Ovary (tissue), 9 donors: ENCODE results near the gene ISX. TPM values are rescaled to one million over a fixed set of nuclear protein-coding genes. Genes with fewer than 3 reads are reported as not detected.

Experiments used
- DNase-seq, 5 donors: peaks; one replicate each; pipeline ENCODE4 v3.0.0-alpha.2; 2019 to 2020
- H3K27ac ChIP-seq, 2 donors: fragments of 200-600 bp; one replicate each; pipeline versions ENCODE4 v1.5.1 to v1.8.0; 2019 to 2022
- H3K27me3 ChIP-seq: fragments of 200-600 bp; one replicate; pipeline ENCODE4 v1.8.0; 2022
- H3K36me3 ChIP-seq: fragments of 200-600 bp; sonication (generic); one replicate; pipeline ENCODE4 v1.5.1; 2019
- H3K4me1 ChIP-seq: one replicate; pipeline ENCODE4 v1.8.1; 2013; ENCODE audit warnings: mild to moderate bottlenecking, moderate library complexity; ENCODE audit not compliant: insufficient read depth
- H3K4me3 ChIP-seq: fragments of 200-600 bp; sonication (generic); one replicate; pipeline ENCODE4 v1.5.1; 2017
- H3K9me3 ChIP-seq, 2 donors: fragments of 200-600 bp in 1 of 2; sonication (generic) in 1 of 2; one replicate each; pipeline versions ENCODE4 v1.5.1 to v1.8.1; 2013 to 2019; ENCODE audit warnings: mild to moderate bottlenecking in 1 of 2, moderate library complexity in 1 of 2
- CTCF ChIP-seq, 3 donors: fragments of 450-650 bp in 2 of 3; fragments of 200-600 bp in 1 of 3; IDR thresholded peaks; one replicate each; pipeline versions ENCODE4 v1.5.1 to v1.8.0; 2016 to 2022; ENCODE audit warnings: antibody characterized with exemption in 3 of 3, mild to moderate bottlenecking in 1 of 3
- EP300 ChIP-seq: sonication (generic); formaldehyde crosslinking; IDR thresholded peaks from one replicate; pipeline ENCODE4 v1.6.1; 2017; ENCODE audit warnings: antibody characterized with exemption
- POLR2A ChIP-seq: fragments of 450-650 bp; IDR thresholded peaks from one replicate; pipeline ENCODE4 v1.6.1; 2017; ENCODE audit warnings: antibody characterized with exemption, mild to moderate bottlenecking, moderate library complexity
- WGBS, 3 donors: extraction: QIAGEN DNeasy Blood & Tissue Kit in 1 of 3; methylation state at CpG; one replicate each; pipeline versions ENCODE4 v1.1.5 to v1.1.7; 2013 to 2017; 5-methylcytosine and 5-hydroxymethylcytosine counted together
- intact Hi-C, 4 donors: fragments of 100-400 bp; cut with DNase I; formaldehyde crosslinking; loops; one replicate each; pipeline versions ENCODE4 v1.11.0 to v1.15.1; 2022 to 2023
- polyA plus RNA-seq, 2 donors: library from polyadenylated mRNA; stranded (reverse); fragments of 200-250 nt in 1 of 2; fragments of 350-450 nt in 1 of 2; fragmentation: Illumina TruSeq in 1 of 2; extraction: RNeasy Lipid Tissue Mini Kit (QIAGEN cat#74804) in 1 of 2; gene quantifications; one replicate each; pipeline ENCODE4 v1.2.3, GENCODE V29; 2013 to 2014
- total RNA-seq, 7 donors: library from RNA; depleted of rRNA in 2 of 7; stranded (reverse); fragments of >200 nt in 2 of 7; fragmentation: NEBNext Ultra II Directional in 3 of 7; extraction: Animal tissue kit (Norgen Biotek cat#: 25700) in 3 of 7; gene quantifications; one replicate each; pipeline versions ENCODE4 v1.1.0 to v1.2.4, GENCODE V29; 2016 to 2023
- donor health status: DM: no; HTN: no; CAD: no; lungs with moderate emphysema.
- donor health status: DM: no; HTN: no; CAD: no.
- donor health status: Bipolar disorder and iron deficiency.
- donor health status: DM: yes; HTN: yes; CAD: no.
- donor health status: DM: no; HTN: no; CAD: no.
- donor health status: DM: yes; HTN: yes; CAD: no.

Gene ISX
- total and polyA plus RNA-seq, 9 donors, result 0.12 TPM; not detected in 8

GRCh38 chr22:35119494-35119893 is 53.5 kb downstream of the ISX start:
- no peak for DNase-seq
- no peaks in the 10 kb centered on the region for H3K36me3 ChIP-seq
- intact Hi-C loops, result no loop called here

GRCh38 chr22:35124691-35125219 is 58.8 kb downstream of the ISX start:
- Histone ChIP-seq H3K27ac (no peak overlapping the region), H3K36me3 (no peaks in the 10 kb centered on the region), H3K9me3 (no peaks in the 10 kb centered on the region), H3K4me3 (no peak overlapping the region), H3K4me1 (no peaks in the 10 kb centered on the region), H3K27me3 (no peaks in the 10 kb centered on the region)
- DNase-seq, result no peak
- TF ChIP-seq EP300 (no peak), POLR2A (no peak), CTCF (IDR thresholded peaks at IDR 0.05) (no peak)
- intact Hi-C loops, result no loop called here
- WGBS, 3 donors, result 49 to 55% (median 52%) methylated on average over 3 of the region's 3 CpGs

More at GRCh38 chr22:35119494-35119893, 53.5 kb downstream of the ISX start:
- TF ChIP-seq CTCF (IDR thresholded peaks at IDR 0.05), result no peak
- TF ChIP-seq EP300, result no peak
- TF ChIP-seq POLR2A, result no peak
- H3K4me3 ChIP-seq, result no peak overlapping the region
- no peaks in the 10 kb centered on the region for H3K9me3 ChIP-seq
- H3K27me3 ChIP-seq, result no peaks in the 10 kb centered on the region
- H3K4me1 ChIP-seq, result no peaks in the 10 kb centered on the region
- H3K27ac ChIP-seq, result no peak overlapping the region

GRCh38 chr22:35126993-35127392 is 61.0 kb downstream of the ISX start:
- Histone ChIP-seq H3K27me3 (no peaks in the 10 kb centered on the region), H3K4me1 (no peaks in the 10 kb centered on the region), H3K4me3 (no peak overlapping the region), H3K27ac (no peak overlapping the region), H3K9me3 (no peaks in the 10 kb centered on the region), H3K36me3 (no peaks in the 10 kb centered on the region)
- intact Hi-C loops, result no loop called here
- no peak for DNase-seq
- 80 to 84% (median 80%) methylated on average over 8 of the region's 8 CpGs for WGBS, 3 donors
- TF ChIP-seq EP300 (no peak), POLR2A (no peak), CTCF (IDR thresholded peaks at IDR 0.05) (no peak)

GRCh38 chr22:35128637-35129036 is 62.7 kb downstream of the ISX start:
- intact Hi-C loops, result no loop called here
- Histone ChIP-seq H3K4me3 (no peak overlapping the region), H3K36me3 (no peaks in the 10 kb centered on the region), H3K4me1 (no peaks in the 10 kb centered on the region), H3K27ac (no peak overlapping the region), H3K9me3 (no peaks in the 10 kb centered on the region), H3K27me3 (no peaks in the 10 kb centered on the region)
- no peak for TF ChIP-seq EP300
- no peak for TF ChIP-seq POLR2A
- no peak for TF ChIP-seq CTCF (IDR thresholded peaks at IDR 0.05)
- no peak for DNase-seq
- WGBS, 3 donors, result 81 to 89% (median 85%) methylated on average over 3 of the region's 3 CpGs
